ENCODE results near the gene CCDC102A. TPM values are rescaled to one million over a fixed set of nuclear protein-coding genes. Genes with fewer than 3 reads are reported as not detected.

CCDC102A gene
- total and polyA plus RNA-seq, 2 of the 13 experiments (the other 11 are each of a cell fraction or from before 2014, with no cell fraction given) = 2.1 to 2.8 TPM

DNA sequence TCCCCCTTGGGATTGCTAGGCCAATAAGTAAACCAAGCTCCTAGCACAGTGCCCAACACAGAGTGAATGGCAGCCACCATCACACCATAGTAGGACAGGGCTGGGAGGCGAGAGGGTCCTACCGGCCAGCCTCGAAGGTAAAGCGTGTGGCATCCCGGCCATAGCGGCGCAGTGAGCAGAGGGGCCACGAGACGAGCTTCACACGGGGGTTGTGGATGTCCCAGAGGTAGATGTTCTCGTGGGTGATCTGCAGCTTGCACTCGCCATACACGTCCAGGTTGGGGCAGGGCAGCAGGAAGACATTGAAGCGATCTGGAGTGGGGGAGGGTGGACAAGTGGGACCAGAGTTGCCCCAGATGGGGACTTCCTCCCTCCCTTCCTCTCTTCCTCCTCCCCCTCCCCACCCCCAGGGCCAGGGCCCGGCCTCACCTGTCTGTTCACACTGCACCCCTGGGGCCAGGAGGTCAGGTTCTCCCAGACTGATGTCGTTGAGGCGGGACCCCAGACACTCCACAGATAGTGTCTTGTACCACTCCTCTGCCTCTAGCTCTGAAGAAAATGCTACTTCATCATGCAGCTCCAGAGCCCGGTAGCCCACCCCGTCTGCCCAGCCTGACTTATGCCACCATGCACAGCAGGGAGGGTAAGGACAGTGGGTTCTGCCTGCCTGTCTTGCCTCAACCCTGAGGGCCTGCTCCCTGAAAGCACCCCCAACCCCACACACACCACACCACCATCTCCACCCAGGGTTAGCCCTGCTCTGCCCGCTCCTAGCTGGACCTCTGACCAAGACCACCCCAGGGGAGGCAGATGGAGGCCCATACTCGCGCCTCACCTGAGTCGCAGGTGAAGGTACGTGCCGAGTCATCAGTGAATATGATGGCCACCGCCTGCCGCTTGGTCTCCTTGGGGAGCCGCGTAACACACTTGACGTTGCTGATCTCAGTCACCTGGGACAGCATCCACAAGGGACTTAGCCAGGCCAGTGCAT, 61.4 kb downstream of the CCDC102A start (continued):
- no peak for TF ChIP-seq ZNF232 (CRISPR knock-in tag; IDR thresholded peaks at IDR 0.05; ENCODE audit: borderline replicate concordance)

DNA sequence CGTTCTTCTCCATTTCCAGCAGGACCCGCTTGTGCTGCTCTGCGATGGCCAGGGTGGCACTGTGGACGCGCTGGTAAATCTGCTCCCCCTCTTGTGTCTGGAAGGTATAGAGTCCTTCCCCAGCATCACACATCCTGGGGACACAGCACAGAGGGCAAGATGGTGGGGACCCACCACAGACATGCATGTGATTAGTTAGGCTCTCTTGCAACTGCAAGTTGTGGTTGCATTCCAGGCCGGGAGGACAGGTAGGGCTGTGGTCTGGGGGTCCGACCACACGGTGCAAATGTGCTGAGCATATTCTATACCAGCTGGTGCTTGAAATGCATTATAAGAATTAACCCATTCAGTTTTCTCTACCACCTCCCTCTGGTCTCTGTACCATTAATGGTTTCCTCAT, 62.5 kb downstream of the CCDC102A start:
- no TSS peak for BruUV-seq (replicated peaks)
- Histone ChIP-seq H3K4me1 (ENCODE audit: insufficient read depth, low read length) (peaks cover 79% of the 10 kb centered on the region), H3K9ac (ENCODE audit: insufficient read depth, low read depth, low read length) (no peak overlapping the region), H3K36me3 (replicated peaks in 1 of 2; ENCODE audit: control insufficient read depth in 1 of 2, insufficient read depth in 2 of 2, low read length in 2 of 2) (peaks cover 34 to 56% of the 10 kb centered on the region in 2 experiments), H3K27me3 (ENCODE audit: control insufficient read depth in 1 of 2, insufficient read depth in 2 of 2, low read length in 2 of 2) (no peaks in the 10 kb centered on the region), H3K27ac (ENCODE audit: extremely low read length, insufficient read depth, low read length) (no peak overlapping the region), H4K20me1 (ENCODE audit: insufficient read depth, low read length) (peaks cover 8% of the 10 kb centered on the region; the same call in 1 of the 2 replicates), H3K4me3 (replicated peaks in 1 of 3; ENCODE audit: insufficient read depth in 1 of 3, low read depth in 2 of 3, low read length in 3 of 3) (no peak overlapping the region), H3K79me2 (ENCODE audit: insufficient read depth, low read length) (peaks cover 4% of the 10 kb centered on the region), H3K4me2 (ENCODE audit: low read depth, low read length) (no peak overlapping the region), H3K9me3 (ENCODE audit: low read length) (no peaks in the 10 kb centered on the region), H2AFZ (ENCODE audit: low read length) (no peak overlapping the region)
- 98% methylated on average over 8 of the region's 8 CpGs for WGBS (ENCODE audit: low lambda C conversion rate)
- FAIRE-seq (no peak), ATAC-seq (no peak), DNase-seq (ENCODE audit: low spot score) (no peak)
- POLR2A ChIA-PET = interaction anchor here (1.0 to 5.6 kb wide), 2 partner anchors 8 to 27 kb away, joined by 3 to 147 read pairs; partner anchors contain the start of genes CIAPIN1 and COQ9
- TF ChIP-seq FLYWCH1 (CRISPR knock-in tag; IDR thresholded peaks at IDR 0.05) (no peak), ZNF652 (CRISPR knock-in tag; IDR thresholded peaks at IDR 0.05; ENCODE audit: borderline replicate concordance, low read depth) (0 out of 2 replicates have a peak, but pooled peaks have one; percentile 11)
- intact Hi-C loops (cut with micrococcal nuclease; ENCODE audit: unreplicated experiment) (no loop called here), in situ Hi-C loops (cut with HindIII; ENCODE audit: extremely low pct_ligation_motif_present, low pct_unique_long_range_greater_than_20kb) (no loop called here)
- CTCF ChIA-PET (ENCODE audit: low intra/inter-chr PET ratio, low total read pairs) = no interaction called here

DNA sequence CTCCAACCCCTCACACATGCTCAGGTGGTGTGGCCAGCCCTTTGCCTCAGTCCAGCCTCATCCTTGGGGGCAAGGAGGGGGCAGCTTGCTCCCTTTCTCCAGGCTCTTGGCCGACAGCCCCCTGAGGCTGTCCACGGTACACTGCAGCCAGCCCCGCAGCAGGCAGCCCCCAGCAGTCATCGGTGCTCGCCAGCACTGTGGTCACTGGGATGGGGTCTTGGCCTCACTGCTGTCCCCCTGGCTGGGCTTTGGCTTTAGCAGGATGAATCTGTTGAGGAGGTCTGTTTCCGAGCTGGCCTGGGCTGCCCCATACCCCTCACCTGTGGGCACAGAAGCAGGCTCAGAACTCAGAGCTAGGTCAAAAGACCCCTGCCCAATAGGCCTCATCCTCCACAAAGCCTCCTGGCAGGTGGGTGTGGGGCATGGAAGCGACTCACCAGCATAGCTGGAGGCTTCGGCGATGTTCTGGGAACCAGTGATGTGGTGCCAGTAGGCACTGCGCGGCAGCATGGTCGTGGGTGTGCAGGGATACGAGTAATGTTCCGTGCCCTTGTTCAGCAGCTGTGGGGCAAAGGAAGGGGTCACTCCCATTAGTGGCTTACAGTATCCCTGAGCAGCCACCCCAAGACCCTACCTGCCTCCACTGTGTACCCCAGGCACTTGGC, 63.1 kb downstream of the CCDC102A start:
- H4K20me1 ChIP-seq (ENCODE audit: insufficient read depth, low read length) = peaks cover 8% of the 10 kb centered on the region; the same call in 1 of the 2 replicates
- H3K4me1 ChIP-seq (ENCODE audit: insufficient read depth, low read length) = peaks cover 73% of the 10 kb centered on the region
- peak overlapping the region; percentile 82 for H3K27ac ChIP-seq (ENCODE audit: extremely low read length, insufficient read depth, low read length)
- no peak overlapping the region for H3K4me2 ChIP-seq (ENCODE audit: low read depth, low read length)
- no peaks in the 10 kb centered on the region for H3K27me3 ChIP-seq (ENCODE audit: control insufficient read depth in 1 of 2, insufficient read depth in 2 of 2, low read length in 2 of 2)
- ChIA-PET CTCF (ENCODE audit: low intra/inter-chr PET ratio, low total read pairs) (no interaction called here), POLR2A (interaction anchor here (0.8 to 5.6 kb wide), 8 partner anchors 8 to 49 kb away, joined by 3 to 147 read pairs (median 22); partner anchors contain the start of genes CIAPIN1, COQ9, DOK4 and POLR2C)
- H3K9ac ChIP-seq (ENCODE audit: insufficient read depth, low read depth, low read length) = no peak overlapping the region
- H2AFZ ChIP-seq (ENCODE audit: low read length) = no peak overlapping the region
- BruUV-seq (replicated peaks) = no TSS peak
- FAIRE-seq (no peak), ATAC-seq (no peak), DNase-seq (ENCODE audit: low spot score) (no peak)
- in situ Hi-C loops (cut with HindIII; ENCODE audit: extremely low pct_ligation_motif_present, low pct_unique_long_range_greater_than_20kb) (no loop called here), intact Hi-C loops (cut with micrococcal nuclease; ENCODE audit: unreplicated experiment) (no loop called here)
- peaks cover 4% of the 10 kb centered on the region for H3K79me2 ChIP-seq (ENCODE audit: insufficient read depth, low read length)
- WGBS (ENCODE audit: low lambda C conversion rate) = 100% methylated on average over 9 of the region's 14 CpGs
- peaks cover 38 to 62% of the 10 kb centered on the region in 2 experiments for H3K36me3 ChIP-seq (replicated peaks in 1 of 2; ENCODE audit: control insufficient read depth in 1 of 2, insufficient read depth in 2 of 2, low read length in 2 of 2)
- H3K4me3 ChIP-seq (replicated peaks in 1 of 3; ENCODE audit: insufficient read depth in 1 of 3, low read depth in 2 of 3, low read length in 3 of 3) = no peak overlapping the region
- H3K9me3 ChIP-seq (ENCODE audit: low read length) = no peaks in the 10 kb centered on the region
- 0 out of 2 replicates have a peak, but pooled peaks have one; percentile 34 for TF ChIP-seq ZNF589 (CRISPR knock-in tag; conservative IDR thresholded peaks at IDR 0.05)
- no peak for TF ChIP-seq PPARG (CRISPR knock-in tag; conservative IDR thresholded peaks at IDR 0.05)
- TF ChIP-seq DMAP1 (CRISPR knock-in tag; IDR thresholded peaks at IDR 0.05) = no peak
- TF ChIP-seq SP4 (CRISPR knock-in tag; IDR thresholded peaks at IDR 0.05) = 0 out of 2 replicates have a peak, but pooled peaks have one; percentile 26
- peak in 1 of 2 experiments; percentile 10; a peak in 1 of 4 replicates for TF ChIP-seq POLR2A (IDR thresholded peaks at IDR 0.05; ENCODE audit: insufficient read depth in 1 of 2, low read depth in 2 of 2, low read length in 2 of 2)
- TF ChIP-seq ZNF776 (CRISPR knock-in tag; IDR thresholded peaks at IDR 0.05) = no peak
- TF ChIP-seq E2F1 (CRISPR knock-in tag; IDR thresholded peaks at IDR 0.05) = no peak
- no peak for TF ChIP-seq TEF (CRISPR knock-in tag; IDR thresholded peaks at IDR 0.05)

All from HepG2 (cell line).